ENCODE results near the gene PALB2.
"Not testable (repeated sequence)": the region's sequence is repeated elsewhere in the genome, so short reads cannot be mapped to it uniquely, and the experiment has no call there.

Gene PALB2

DNA sequence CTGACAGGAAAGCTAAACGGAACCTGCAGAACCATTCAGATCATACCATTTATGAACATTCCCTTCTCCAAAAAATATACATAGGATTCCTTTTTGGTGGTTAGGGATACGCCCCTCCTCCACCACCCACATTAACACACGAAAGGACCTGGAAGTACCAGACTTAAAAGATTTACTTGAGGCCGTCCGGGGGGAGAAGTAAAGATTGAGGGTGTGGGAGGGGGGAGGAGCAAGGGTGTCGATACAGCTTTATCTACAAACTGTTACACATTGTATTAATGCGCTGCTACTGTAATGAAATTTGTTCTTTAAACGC lies 537 bp downstream of the PALB2 start:
- no peaks in the 10 kb centered on the region for H3K27me3 ChIP-seq (ENCODE audit: insufficient read depth, low read depth)
- peak overlapping the region; percentile 87 for H2AFZ ChIP-seq (ENCODE audit: low read depth)
- no peaks in the 10 kb centered on the region for H4K20me1 ChIP-seq (ENCODE audit: insufficient read depth)
- H3K4me3 ChIP-seq (IDR thresholded peaks at IDR 0.05; ENCODE audit: insufficient read depth, low read depth, low read length), result no peak overlapping the region
- peak overlapping the region; percentile 38 for H3K27ac ChIP-seq
- H3K9ac ChIP-seq, result peak overlapping the region; percentile 80
- peak overlapping the region; percentile 97 for H3K4me2 ChIP-seq
- H3K4me1 ChIP-seq (ENCODE audit: low read depth, poor library complexity, severe bottlenecking), result peaks cover 19% of the 10 kb centered on the region
- TF ChIP-seq, protein P1, sequence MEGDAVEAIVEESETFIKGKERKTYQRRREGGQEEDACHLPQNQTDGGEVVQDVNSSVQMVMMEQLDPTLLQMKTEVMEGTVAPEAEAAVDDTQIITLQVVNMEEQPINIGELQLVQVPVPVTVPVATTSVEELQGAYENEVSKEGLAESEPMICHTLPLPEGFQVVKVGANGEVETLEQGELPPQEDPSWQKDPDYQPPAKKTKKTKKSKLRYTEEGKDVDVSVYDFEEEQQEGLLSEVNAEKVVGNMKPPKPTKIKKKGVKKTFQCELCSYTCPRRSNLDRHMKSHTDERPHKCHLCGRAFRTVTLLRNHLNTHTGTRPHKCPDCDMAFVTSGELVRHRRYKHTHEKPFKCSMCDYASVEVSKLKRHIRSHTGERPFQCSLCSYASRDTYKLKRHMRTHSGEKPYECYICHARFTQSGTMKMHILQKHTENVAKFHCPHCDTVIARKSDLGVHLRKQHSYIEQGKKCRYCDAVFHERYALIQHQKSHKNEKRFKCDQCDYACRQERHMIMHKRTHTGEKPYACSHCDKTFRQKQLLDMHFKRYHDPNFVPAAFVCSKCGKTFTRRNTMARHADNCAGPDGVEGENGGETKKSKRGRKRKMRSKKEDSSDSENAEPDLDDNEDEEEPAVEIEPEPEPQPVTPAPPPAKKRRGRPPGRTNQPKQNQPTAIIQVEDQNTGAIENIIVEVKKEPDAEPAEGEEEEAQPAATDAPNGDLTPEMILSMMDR (conservative IDR thresholded peaks at IDR 0.05; ENCODE audit: low read depth, low read length), result no peak
- H3K36me3 ChIP-seq (ENCODE audit: insufficient read depth), result peaks cover 6% of the 10 kb centered on the region; the same call in 1 of the 2 replicates
- H3K79me2 ChIP-seq (ENCODE audit: insufficient read depth, low read depth), result peaks cover 39% of the 10 kb centered on the region

DNA sequence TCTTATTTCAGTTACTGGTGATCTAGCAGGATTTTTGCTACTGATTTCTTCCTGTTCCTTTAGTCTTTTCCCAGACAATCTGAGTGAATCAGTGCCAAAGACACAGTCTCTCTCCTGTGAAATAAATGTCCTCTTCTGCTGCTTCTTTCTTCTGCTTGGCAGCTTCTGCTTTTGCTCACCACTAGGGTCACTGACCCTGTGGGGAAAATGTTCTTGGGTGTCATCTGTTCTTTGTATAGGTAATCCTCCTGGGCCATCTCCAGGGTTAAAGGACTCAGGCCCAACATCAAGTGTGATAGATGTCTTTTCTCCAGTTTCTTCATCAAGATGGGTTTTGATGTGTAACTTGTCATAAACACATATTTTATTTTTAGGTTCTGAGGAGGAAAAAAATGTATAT lies 5.2 kb downstream of the PALB2 start:
- Histone ChIP-seq H3K36me3 (ENCODE audit: insufficient read depth) (no peaks in the 10 kb centered on the region; the same call in 1 of the 2 replicates), H3K9ac (no peak overlapping the region), H4K20me1 (ENCODE audit: insufficient read depth) (no peaks in the 10 kb centered on the region), H3K27me3 (ENCODE audit: insufficient read depth, low read depth) (no peaks in the 10 kb centered on the region), H3K27ac (no peak overlapping the region), H3K4me3 (IDR thresholded peaks at IDR 0.05; ENCODE audit: insufficient read depth, low read depth, low read length) (no peak overlapping the region), H3K79me2 (ENCODE audit: insufficient read depth, low read depth) (peaks cover 16% of the 10 kb centered on the region), H3K4me2 (no peak overlapping the region), H3K4me1 (ENCODE audit: low read depth, poor library complexity, severe bottlenecking) (peaks cover 7% of the 10 kb centered on the region), H2AFZ (ENCODE audit: low read depth) (no peak overlapping the region)
- TF ChIP-seq, protein P1 (conservative IDR thresholded peaks at IDR 0.05; ENCODE audit: low read depth, low read length), result no peak

DNA sequence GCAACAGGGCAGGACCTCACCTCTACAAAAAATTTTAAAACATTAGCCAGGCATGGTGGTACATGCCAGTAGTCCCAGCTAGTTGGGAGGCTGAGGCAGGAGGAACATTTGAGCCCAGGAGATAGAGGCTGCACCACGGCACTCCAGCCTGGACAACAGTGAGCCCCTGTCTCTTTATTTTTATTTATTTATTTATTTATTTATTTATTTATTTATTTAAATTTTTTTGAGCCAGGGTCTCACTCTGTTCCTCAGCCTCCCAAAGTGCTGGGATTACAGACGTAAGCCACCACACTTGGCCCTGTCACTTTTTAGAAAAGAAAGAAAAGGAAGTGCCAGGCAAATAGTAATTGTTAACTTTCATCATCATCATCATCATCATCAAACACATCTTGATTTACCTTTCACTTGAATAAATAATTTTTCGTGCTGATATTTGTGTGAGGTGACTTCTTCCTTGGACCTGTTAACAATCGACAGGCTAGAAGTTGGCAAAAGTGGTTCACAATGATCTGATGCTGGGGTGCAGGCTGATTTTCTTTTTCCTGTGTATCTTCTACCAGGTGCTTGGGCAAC lies 6.6 kb downstream of the PALB2 start:
- Histone ChIP-seq H3K9ac (no peak overlapping the region), H3K4me3 (IDR thresholded peaks at IDR 0.05; ENCODE audit: insufficient read depth, low read depth, low read length) (no peak overlapping the region), H2AFZ (ENCODE audit: low read depth) (no peak overlapping the region), H3K4me2 (no peak overlapping the region), H4K20me1 (ENCODE audit: insufficient read depth) (no peaks in the 10 kb centered on the region), H3K4me1 (ENCODE audit: low read depth, poor library complexity, severe bottlenecking) (no peaks in the 10 kb centered on the region), H3K27ac (no peak overlapping the region), H3K27me3 (ENCODE audit: insufficient read depth, low read depth) (no peaks in the 10 kb centered on the region), H3K79me2 (ENCODE audit: insufficient read depth, low read depth) (peaks cover 2% of the 10 kb centered on the region), H3K36me3 (ENCODE audit: insufficient read depth) (no peaks in the 10 kb centered on the region; the same call in 1 of the 2 replicates)
- TF ChIP-seq, protein P1 (conservative IDR thresholded peaks at IDR 0.05; ENCODE audit: low read depth, low read length), result no peak

DNA sequence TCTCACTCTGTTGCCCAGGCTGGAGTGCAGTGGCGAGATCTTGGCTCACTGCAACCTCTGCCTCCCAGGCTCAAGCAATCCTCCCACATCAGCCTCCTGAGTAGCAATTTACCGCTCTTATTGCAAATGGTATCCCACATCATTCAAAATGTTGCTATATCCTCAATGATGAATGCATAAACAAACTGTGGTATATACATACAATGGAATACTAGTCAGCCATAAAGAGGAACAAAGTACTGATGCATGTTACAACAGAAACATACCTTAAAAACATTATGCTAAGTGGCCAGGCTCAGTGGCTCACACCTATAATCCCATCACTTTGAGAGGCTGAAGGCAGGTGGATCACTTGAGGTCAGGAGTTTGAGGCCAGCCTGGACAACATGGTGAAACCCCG lies 9.2 kb downstream of the PALB2 start:
- H3K27ac ChIP-seq; H3K36me3 ChIP-seq (ENCODE audit: insufficient read depth); H3K4me1 ChIP-seq (ENCODE audit: low read depth, poor library complexity, severe bottlenecking); H2AFZ ChIP-seq (ENCODE audit: low read depth); H3K27me3 ChIP-seq (ENCODE audit: insufficient read depth, low read depth); H4K20me1 ChIP-seq (ENCODE audit: insufficient read depth); H3K79me2 ChIP-seq (ENCODE audit: insufficient read depth, low read depth); H3K9ac ChIP-seq; H3K4me3 ChIP-seq (IDR thresholded peaks at IDR 0.05; ENCODE audit: insufficient read depth, low read depth, low read length); H3K4me2 ChIP-seq: not testable (repeated sequence)

DNA sequence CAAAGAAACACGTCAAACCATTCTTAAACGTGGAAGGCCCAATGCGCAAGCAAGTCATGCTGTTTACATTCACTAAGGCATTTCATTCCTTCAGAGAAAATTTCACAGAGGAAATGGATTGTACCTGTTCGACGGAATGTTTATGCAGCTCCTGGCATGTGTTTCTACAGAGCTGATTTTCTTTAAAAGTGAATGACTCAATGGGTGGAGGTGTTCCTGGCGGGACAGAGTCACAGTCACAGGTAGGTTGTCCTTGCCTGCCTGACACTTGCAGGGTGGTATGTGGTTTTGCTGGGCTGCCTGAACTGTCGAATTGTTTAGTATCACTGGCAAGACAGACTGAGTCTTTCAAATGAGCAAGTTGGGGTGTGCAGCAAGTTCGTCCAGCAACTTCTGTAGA lies 11.6 kb downstream of the PALB2 start:
- Histone ChIP-seq H4K20me1 (ENCODE audit: insufficient read depth) (no peaks in the 10 kb centered on the region), H2AFZ (ENCODE audit: low read depth) (no peak overlapping the region), H3K9ac (no peak overlapping the region), H3K79me2 (ENCODE audit: insufficient read depth, low read depth) (no peaks in the 10 kb centered on the region), H3K36me3 (ENCODE audit: insufficient read depth) (no peaks in the 10 kb centered on the region; the same call in 1 of the 2 replicates), H3K4me3 (IDR thresholded peaks at IDR 0.05; ENCODE audit: insufficient read depth, low read depth, low read length) (no peak overlapping the region), H3K27ac (no peak overlapping the region), H3K27me3 (ENCODE audit: insufficient read depth, low read depth) (no peaks in the 10 kb centered on the region), H3K4me2 (no peak overlapping the region), H3K4me1 (ENCODE audit: low read depth, poor library complexity, severe bottlenecking) (no peaks in the 10 kb centered on the region)
- TF ChIP-seq, protein P1 (conservative IDR thresholded peaks at IDR 0.05; ENCODE audit: low read depth, low read length), result no peak
